K562 (cell line): ENCODE measurements around the gene TMPRSS11B.

Experiments
- BRCA1 ChIP-seq, 2 experiments: fragments of 450-650 bp in 1 of 2; sonication (generic) in 1 of 2; formaldehyde crosslinking in 1 of 2; IDR thresholded peaks; 2 replicates each; pipeline versions ENCODE4 v1.5.0 to v1.6.1; 2017 to 2020; ENCODE audit warnings: mild to moderate bottlenecking in 1 of 2, missing genetic modification reagents in 1 of 2
- CHAMP1 ChIP-seq: fragments of 450-650 bp; IDR thresholded peaks from 2 replicates; pipeline ENCODE4 v1.6.1; 2016; ENCODE audit warnings: mild to moderate bottlenecking
- CHD7 ChIP-seq: fragments of 200-600 bp; sonication (generic); IDR thresholded peaks from one replicate; pipeline ENCODE4 v1.6.1; 2012; ENCODE audit warnings: mild to moderate bottlenecking, low read depth, low read length, inconsistent platforms
- CTCF ChIP-seq, 3 experiments: IDR thresholded peaks in 2 of 3; conservative IDR thresholded peaks in 1 of 3; 2 replicates each; pipeline ENCODE4 v1.5.1; 2011 to 2012; ENCODE audit warnings: low read length in 3 of 3, mild to moderate bottlenecking in 3 of 3, control low read depth in 2 of 3, improper control_type of control experiment in 1 of 3, inconsistent platforms in 1 of 3, low read depth in 1 of 3, mixed read lengths in 1 of 3, moderate library complexity in 1 of 3; ENCODE audit not compliant: insufficient read depth in 2 of 3
- FOXJ3 ChIP-seq: sonication (generic); formaldehyde crosslinking; IDR thresholded peaks from 2 replicates; pipeline ENCODE4 v1.4.0; 2020; ENCODE audit warnings: mild to moderate bottlenecking, missing genetic modification reagents
- HINFP ChIP-seq: fragments of 450-650 bp; conservative IDR thresholded peaks from 2 replicates; pipeline ENCODE4 v1.6.1; 2016; ENCODE audit warnings: missing genetic modification characterization, low read depth, mild to moderate bottlenecking, control low read depth, missing compliant biosample characterization
- HNRNPLL ChIP-seq: fragments of 200-400 bp; formaldehyde crosslinking; IDR thresholded peaks from 2 replicates; pipeline ENCODE4 v1.6.1; 2017; ENCODE audit warnings: low read length, low read depth, mild to moderate bottlenecking; ENCODE audit not compliant: poor library complexity, severe bottlenecking
- MYC ChIP-seq, 2 experiments: fragments of 250-450 bp in 1 of 2; sonication (Bioruptor Pico) in 1 of 2; IDR thresholded peaks; 2 replicates each; pipeline versions ENCODE4 v1.5.1 to v1.6.1; 2012 to 2021; ENCODE audit warnings: low read depth in 2 of 2, borderline replicate concordance in 1 of 2, improper control_type of control experiment in 1 of 2, low read length in 1 of 2, mild to moderate bottlenecking in 1 of 2, moderate library complexity in 1 of 2
- SMC3 ChIP-seq: conservative IDR thresholded peaks from 2 replicates; pipeline ENCODE4 v1.6.1; 2011; ENCODE audit warnings: low read depth, low read length, improper control_type of control experiment; ENCODE audit not compliant: insufficient read depth
- XRCC5 ChIP-seq: fragments of 200-400 bp; formaldehyde crosslinking; IDR thresholded peaks from 2 replicates; pipeline ENCODE4 v1.6.1; 2017; ENCODE audit warnings: low read depth, mild to moderate bottlenecking, low read length
- ZNF639 ChIP-seq, 2 experiments: fragments of 200-800 bp in 1 of 2; sonication (Bioruptor generic) in 1 of 2; sonication (generic) in 1 of 2; formaldehyde crosslinking in 1 of 2; IDR thresholded peaks in 1 of 2; conservative IDR thresholded peaks in 1 of 2; 2 replicates each; pipeline versions ENCODE4 v1.5.0 to v1.6.1; 2016 to 2020; ENCODE audit warnings: missing compliant biosample characterization in 1 of 2, missing genetic modification characterization in 1 of 2, missing genetic modification reagents in 1 of 2
- ZNF76 ChIP-seq: fragments of 250-450 bp; sonication (Bioruptor Pico); IDR thresholded peaks from 2 replicates; pipeline ENCODE4 v1.4.0; 2020; ENCODE audit warnings: mild to moderate bottlenecking, moderate library complexity, borderline replicate concordance

GRCh38 chr4:68267433-68267944, 22.0 kb upstream of the TMPRSS11B start:
- TF ChIP-seq FOXJ3, result no peak
- no peak for TF ChIP-seq ZNF76
- no peak for TF ChIP-seq MYC (IDR thresholded peaks at IDR 0.05; ENCODE audit: low read depth, low read length)
- TF ChIP-seq MYC (CRISPR knock-in tag; IDR thresholded peaks at IDR 0.05; ENCODE audit: borderline replicate concordance, low read depth), result no peak
- no peak for TF ChIP-seq SMC3
- TF ChIP-seq CTCF (IDR thresholded peaks at IDR 0.05 in 2 of 3, conservative IDR thresholded peaks at IDR 0.05 in 1 of 3; ENCODE audit: insufficient read depth in 2 of 3, low read depth in 1 of 3, low read length in 3 of 3), result no peak
- TF ChIP-seq XRCC5, result no peak
- no peak for TF ChIP-seq CHAMP1
- no peak for TF ChIP-seq CHD7
- TF ChIP-seq ZNF639 (CRISPR knock-in tag; conservative IDR thresholded peaks at IDR 0.05 in 1 of 2, IDR thresholded peaks at IDR 0.05 in 1 of 2), result 0 out of 4 replicates have a peak, but pooled peaks of 1 of the 2 experiments have one; percentile 14
- no peak for TF ChIP-seq HNRNPLL
- TF ChIP-seq HINFP (tag), result no peak
- TF ChIP-seq BRCA1 (IDR thresholded peaks at IDR 0.05), result no peak
- TF ChIP-seq BRCA1 (CRISPR knock-in tag; IDR thresholded peaks at IDR 0.05), result no peak
